Right lobe of liver (tissue), 6 donors: ENCODE measurements around the gene VCAM1. TPM values are rescaled to one million over a fixed set of nuclear protein-coding genes. Genes with fewer than 3 reads are reported as not detected.

ENCODE experiments used
- ATAC-seq, 4 donors: fragments of 200-7000 bp; cut with Tn5 transposase; one replicate each; pipeline ENCODE4 v1.9.1; 2020; ENCODE audit warnings: mild to moderate bottlenecking in 4 of 4, moderate library complexity in 4 of 4
- DNase-seq, 3 donors: peaks; one replicate each; pipeline ENCODE4 v3.0.0-alpha.2; 2020
- H3K27ac ChIP-seq, 3 donors: fragments of 200-600 bp; one replicate each; pipeline ENCODE4 v1.8.0; 2022
- H3K27me3 ChIP-seq, 2 donors: fragments of 200-600 bp; one replicate each; pipeline ENCODE4 v1.8.0; 2022
- H3K36me3 ChIP-seq, 4 donors: fragments of 200-600 bp; sonication (generic) in 1 of 4; one replicate each; pipeline versions ENCODE4 v1.5.1 to v1.8.0; 2017 to 2022; ENCODE audit warnings: control low read depth in 1 of 4
- H3K4me1 ChIP-seq, 4 donors: fragments of 200-600 bp; sonication (generic) in 1 of 4; one replicate each; pipeline versions ENCODE4 v1.5.1 to v1.8.0; 2017 to 2022; ENCODE audit warnings: control low read depth in 1 of 4
- H3K4me3 ChIP-seq, 3 donors: fragments of 200-600 bp; one replicate each; pipeline ENCODE4 v1.8.0; 2022
- H3K9me3 ChIP-seq, 4 donors: fragments of 200-600 bp; sonication (generic) in 1 of 4; one replicate each; pipeline versions ENCODE4 v1.5.1 to v1.8.0; 2017 to 2022; ENCODE audit warnings: control low read depth in 1 of 4
- POLR2A ChIP-seq: fragments of 450-650 bp; IDR thresholded peaks from one replicate; pipeline ENCODE4 v1.6.1; 2017; ENCODE audit warnings: antibody characterized with exemption, mild to moderate bottlenecking
- WGBS: methylation state at CpG from one replicate; pipeline ENCODE4 v1.1.6; 2018; ENCODE audit warnings: low coverage, low lambda C conversion rate; ENCODE audit not compliant: insufficient coverage; ENCODE audit errors: missing lambda C conversion rate; 5-methylcytosine and 5-hydroxymethylcytosine counted together
- intact Hi-C, 2 donors: fragments of 100-400 bp; cut with DNase I; formaldehyde crosslinking; loops; one replicate each; pipeline versions ENCODE4 v1.11.2 to v1.14.1; 2022
- total RNA-seq, 6 experiments: library from RNA; depleted of rRNA in 2 of 6; stranded (reverse); fragments of >200 nt in 2 of 6; fragmentation: NEBNext Ultra II Directional in 3 of 6; extraction: Animal tissue kit (Norgen Biotek cat#: 25700) in 3 of 6; gene quantifications; one replicate each; pipeline versions ENCODE4 v1.1.0 to v1.2.4, GENCODE V29; 2016 to 2023
- TF ChIP-seq, protein P1 (sequence below), 4 donors: fragments of 200-600 bp in 3 of 4; fragments of 450-650 bp in 1 of 4; IDR thresholded peaks; one replicate each; pipeline versions ENCODE4 v1.5.1 to v1.8.0; 2016 to 2022; ENCODE audit warnings: antibody characterized with exemption in 4 of 4, mild to moderate bottlenecking in 2 of 4
- donor health status: DM: no; HTN: yes; CAD: no.
- donor health status: DM: no; HTN: no; CAD: no.
- donor health status: DM: no; HTN: no; CAD: no.
- donor health status: DM: no; HTN: yes; CAD: no.
- donor health status: DM: no; HTN: yes; CAD: no.

Gene VCAM1
- total RNA-seq, 6 experiments from 2014 or later, result 2.5 to 17.4 (median 11.2) TPM

DNA sequence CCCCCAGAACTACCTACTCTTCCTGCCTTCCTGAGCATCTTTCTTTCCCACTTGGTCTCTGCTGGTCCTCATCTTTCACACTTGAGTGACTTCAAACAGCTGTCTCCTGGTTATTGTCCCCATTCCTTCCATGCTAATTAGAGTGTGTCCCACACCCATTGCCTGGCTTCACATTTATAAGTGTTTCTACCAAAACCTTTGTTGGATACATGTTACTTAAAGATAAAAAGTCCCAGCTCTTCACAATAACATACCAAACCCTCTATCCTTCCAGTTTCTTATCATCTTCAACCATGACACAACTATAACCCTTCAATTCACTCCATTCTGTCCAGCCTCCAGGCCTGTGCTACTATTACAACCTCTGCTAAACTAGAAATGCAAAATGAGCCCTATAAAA lies 41.0 kb downstream of the VCAM1 start:
- Histone ChIP-seq H3K4me1 (no peaks in the 10 kb centered on the region), H3K9me3 (no peaks in the 10 kb centered on the region), H3K27ac (no peak overlapping the region), H3K4me3 (no peak overlapping the region), H3K36me3 (no peaks in the 10 kb centered on the region), H3K27me3 (no peaks in the 10 kb centered on the region)
- intact Hi-C loops, result no loop called here
- no peak for DNase-seq
- TF ChIP-seq POLR2A, result no peak
- ATAC-seq, result no peak

DNA sequence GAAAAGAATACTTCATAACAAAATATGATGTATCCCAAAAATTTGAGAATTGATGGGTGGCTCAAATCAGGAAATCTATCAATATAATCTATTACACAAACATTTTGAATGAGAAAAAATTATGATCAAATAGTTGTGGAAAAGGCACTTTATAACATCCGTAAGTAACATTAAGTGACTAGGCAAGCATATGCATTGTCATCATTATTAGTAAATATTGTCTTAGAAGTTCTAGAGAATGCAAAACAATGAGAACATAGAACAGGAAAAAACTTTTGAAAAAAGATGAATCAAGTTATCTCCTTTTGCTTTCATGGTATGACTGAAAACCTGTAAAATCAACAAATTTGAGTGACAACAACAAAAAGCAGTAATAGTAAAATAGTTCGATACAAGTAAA lies 42.9 kb downstream of the VCAM1 start:
- TF ChIP-seq, protein P1, sequence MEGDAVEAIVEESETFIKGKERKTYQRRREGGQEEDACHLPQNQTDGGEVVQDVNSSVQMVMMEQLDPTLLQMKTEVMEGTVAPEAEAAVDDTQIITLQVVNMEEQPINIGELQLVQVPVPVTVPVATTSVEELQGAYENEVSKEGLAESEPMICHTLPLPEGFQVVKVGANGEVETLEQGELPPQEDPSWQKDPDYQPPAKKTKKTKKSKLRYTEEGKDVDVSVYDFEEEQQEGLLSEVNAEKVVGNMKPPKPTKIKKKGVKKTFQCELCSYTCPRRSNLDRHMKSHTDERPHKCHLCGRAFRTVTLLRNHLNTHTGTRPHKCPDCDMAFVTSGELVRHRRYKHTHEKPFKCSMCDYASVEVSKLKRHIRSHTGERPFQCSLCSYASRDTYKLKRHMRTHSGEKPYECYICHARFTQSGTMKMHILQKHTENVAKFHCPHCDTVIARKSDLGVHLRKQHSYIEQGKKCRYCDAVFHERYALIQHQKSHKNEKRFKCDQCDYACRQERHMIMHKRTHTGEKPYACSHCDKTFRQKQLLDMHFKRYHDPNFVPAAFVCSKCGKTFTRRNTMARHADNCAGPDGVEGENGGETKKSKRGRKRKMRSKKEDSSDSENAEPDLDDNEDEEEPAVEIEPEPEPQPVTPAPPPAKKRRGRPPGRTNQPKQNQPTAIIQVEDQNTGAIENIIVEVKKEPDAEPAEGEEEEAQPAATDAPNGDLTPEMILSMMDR (IDR thresholded peaks at IDR 0.05), result no peak
- TF ChIP-seq POLR2A, result no peak
- Histone ChIP-seq H3K4me3 (no peak overlapping the region), H3K9me3 (no peaks in the 10 kb centered on the region), H3K36me3 (no peaks in the 10 kb centered on the region), H3K27ac (no peak overlapping the region), H3K4me1 (no peaks in the 10 kb centered on the region), H3K27me3 (no peaks in the 10 kb centered on the region)
- DNase-seq (no peak), ATAC-seq (no peak)
- WGBS, result 65% methylated on average over 2 of the region's 2 CpGs
- intact Hi-C loops, result no loop called here

DNA sequence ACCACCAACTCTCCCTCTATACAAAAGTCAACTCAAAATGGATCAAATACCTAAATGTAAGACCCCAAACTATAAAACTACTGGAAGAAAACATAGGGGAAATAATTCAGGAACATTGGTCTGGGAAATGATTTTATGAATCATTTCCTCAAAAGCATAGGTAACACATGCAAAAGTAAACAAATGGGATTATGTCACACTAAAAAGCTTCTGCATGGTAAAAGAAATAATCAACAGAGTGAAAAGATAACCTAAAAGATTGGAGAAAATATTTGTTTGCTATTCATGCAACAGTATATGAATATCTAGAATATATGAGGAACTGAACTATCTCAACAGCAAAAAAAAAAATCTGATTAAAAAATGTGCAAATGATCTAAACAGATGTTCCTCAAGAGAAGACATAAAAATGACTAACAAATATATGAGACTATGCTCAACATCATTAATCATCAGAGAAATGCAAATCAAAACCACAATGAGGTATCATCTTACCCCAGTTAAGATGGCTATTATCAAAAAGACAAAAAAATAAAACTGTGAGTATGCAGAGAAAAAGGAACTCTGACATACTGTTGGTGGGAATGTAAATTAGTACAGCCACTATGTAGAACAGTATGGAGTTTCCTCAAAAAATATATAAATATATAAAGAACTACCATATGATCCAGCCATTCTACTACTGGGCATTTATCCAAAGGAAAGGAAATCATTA lies 47.8 kb downstream of the VCAM1 start:
- no peak for TF ChIP-seq POLR2A
- TF ChIP-seq, protein P1 (IDR thresholded peaks at IDR 0.05), result no peak
- Histone ChIP-seq H3K27me3 (no peaks in the 10 kb centered on the region), H3K36me3 (no peaks in the 10 kb centered on the region), H3K4me3 (no peak overlapping the region), H3K4me1 (no peaks in the 10 kb centered on the region), H3K27ac (no peak overlapping the region), H3K9me3 (no peaks in the 10 kb centered on the region)
- intact Hi-C loops, result no loop called here
- ATAC-seq, result no peak
- DNase-seq, result no peak

DNA sequence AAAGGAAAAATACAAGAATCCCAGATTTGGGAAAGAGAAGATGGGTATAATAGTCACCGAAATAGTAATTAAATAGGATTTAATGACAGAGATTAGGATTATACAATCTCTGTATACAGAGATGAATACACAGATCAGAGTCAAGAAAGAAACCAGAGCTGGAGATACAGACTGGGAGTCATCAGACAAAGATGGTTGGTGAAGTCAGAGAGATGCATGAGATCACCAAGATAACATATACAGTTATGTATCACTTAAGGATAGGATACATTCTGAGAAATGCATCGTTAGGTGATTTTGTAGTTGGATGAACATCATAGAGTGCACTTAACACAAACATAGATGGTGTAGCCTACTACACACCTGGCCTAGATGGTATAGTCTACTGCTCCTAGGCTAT lies 49.8 kb downstream of the VCAM1 start:
- no peak for ATAC-seq
- intact Hi-C loops, result no loop called here

DNA sequence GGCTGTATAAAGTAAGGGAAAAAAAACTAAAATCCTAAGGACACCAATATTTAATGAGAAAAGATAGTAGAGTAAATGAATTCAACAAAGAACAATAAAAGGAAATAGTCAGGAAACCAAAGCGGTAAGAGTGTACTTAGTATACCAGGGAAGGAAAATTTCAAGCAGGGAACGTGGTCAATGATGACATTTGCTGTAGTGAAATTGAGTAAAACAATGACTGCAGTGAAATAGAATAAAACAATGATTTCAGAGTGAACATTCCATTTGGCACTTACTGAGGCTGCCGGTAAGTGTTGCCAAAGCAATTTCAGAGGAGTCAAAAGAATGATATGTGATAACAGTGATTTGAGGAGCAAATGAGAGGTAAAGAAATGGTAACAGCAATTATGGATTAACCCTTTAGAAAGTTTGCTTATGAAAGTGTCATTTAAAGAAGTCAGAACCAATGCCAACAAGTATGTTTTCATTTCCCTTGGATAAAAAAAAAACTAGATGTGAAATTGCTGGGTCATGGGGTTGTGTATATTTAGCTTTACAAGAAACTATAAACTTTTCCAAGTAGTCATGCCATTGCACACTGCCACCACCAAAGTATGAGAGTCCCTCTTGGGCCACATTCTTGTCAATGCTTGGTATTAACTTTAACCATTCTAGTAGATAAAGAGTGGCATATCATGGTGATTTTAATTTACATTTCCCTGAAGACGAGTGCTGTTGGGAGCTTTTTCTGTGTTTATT lies 50.5 kb downstream of the VCAM1 start:
- H3K36me3 ChIP-seq, result no peaks in the 10 kb centered on the region
- 50% methylated on average over 4 of the region's 4 CpGs for WGBS

More for the DNA sequence above, 49.8 kb downstream of the VCAM1 start:
- no peaks in the 10 kb centered on the region for H3K36me3 ChIP-seq
- no peak overlapping the region for H3K27ac ChIP-seq
- TF ChIP-seq, protein P1 (IDR thresholded peaks at IDR 0.05), result no peak
- TF ChIP-seq POLR2A, result no peak
- no peaks in the 10 kb centered on the region for H3K27me3 ChIP-seq
- no peak overlapping the region for H3K4me3 ChIP-seq
- H3K9me3 ChIP-seq, result no peaks in the 10 kb centered on the region
- H3K4me1 ChIP-seq, result no peaks in the 10 kb centered on the region
- DNase-seq, result no peak
- WGBS, result 69% methylated on average over 2 of the region's 2 CpGs

More for the DNA sequence above, 50.5 kb downstream of the VCAM1 start:
- TF ChIP-seq, protein P1 (IDR thresholded peaks at IDR 0.05), result no peak
- TF ChIP-seq POLR2A, result no peak
- DNase-seq (no peak), ATAC-seq (peak in 1 of 4 donors; percentile 51)
- Histone ChIP-seq H3K4me3 (no peak overlapping the region), H3K27me3 (no peaks in the 10 kb centered on the region), H3K27ac (no peak overlapping the region), H3K4me1 (no peaks in the 10 kb centered on the region), H3K9me3 (no peaks in the 10 kb centered on the region)
- intact Hi-C loops, result no loop called here
